Hepatocyte (in vitro differentiated cells): ENCODE measurements around the gene ZNF710.

Source experiments
- EZH2 ChIP-seq: fragments of 200-600 bp; sonication (generic); IDR thresholded peaks from 2 replicates; pipeline ENCODE4 v1.6.1; 2016; ENCODE audit warnings: antibody characterized with exemption, mild to moderate bottlenecking, borderline replicate concordance
- EZH2phosphoT487 ChIP-seq: fragments of 200-600 bp; sonication (generic); IDR thresholded peaks from one replicate; pipeline ENCODE4 v1.6.1; 2018; ENCODE audit warnings: antibody characterized with exemption, mild to moderate bottlenecking, low read depth, moderate library complexity; ENCODE audit not compliant: unreplicated experiment, severe bottlenecking
- TF ChIP-seq, protein P1 (sequence below): fragments of 200-600 bp; sonication (generic); IDR thresholded peaks from 2 replicates; pipeline ENCODE4 v1.5.1; 2016; ENCODE audit warnings: antibody characterized with exemption, mild to moderate bottlenecking; ENCODE audit not compliant: poor library complexity

DNA sequence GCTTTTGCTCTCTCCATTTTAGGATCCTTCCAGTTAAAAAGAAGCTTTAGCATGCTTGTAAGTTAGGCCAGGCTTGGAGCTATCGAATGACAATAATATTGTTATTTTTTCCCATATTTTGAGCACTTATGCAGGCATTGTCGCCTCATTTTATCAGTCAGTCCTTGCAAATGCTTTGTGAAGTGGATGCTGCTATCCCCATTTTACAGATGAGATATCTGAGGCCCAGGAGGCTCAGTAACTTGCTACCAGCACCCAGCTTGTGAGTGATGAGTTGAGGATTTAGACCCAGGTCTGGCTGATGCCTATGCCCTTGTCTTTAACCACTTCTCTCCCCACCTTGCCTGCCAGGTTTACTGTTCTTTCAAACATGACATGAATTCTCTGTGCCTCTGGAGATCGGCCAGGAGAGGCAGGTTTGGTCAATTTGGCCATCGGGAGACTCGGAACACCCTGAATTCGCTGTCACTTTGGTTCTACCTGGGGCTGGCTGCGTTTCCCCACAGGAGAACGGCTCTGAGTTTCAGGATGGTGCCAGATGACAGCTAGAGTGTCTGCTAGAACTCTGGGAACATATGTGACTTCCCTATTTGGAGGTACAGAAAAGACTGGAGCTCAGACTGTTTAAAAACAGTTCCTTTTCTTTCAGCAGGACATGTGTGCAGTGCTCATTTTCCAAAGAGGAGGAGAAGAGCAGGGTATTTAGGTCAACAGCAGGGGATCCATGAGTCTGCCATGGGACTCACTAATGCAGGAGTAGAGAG, 25.5 kb upstream of the ZNF710 start:
- TF ChIP-seq, protein P1, sequence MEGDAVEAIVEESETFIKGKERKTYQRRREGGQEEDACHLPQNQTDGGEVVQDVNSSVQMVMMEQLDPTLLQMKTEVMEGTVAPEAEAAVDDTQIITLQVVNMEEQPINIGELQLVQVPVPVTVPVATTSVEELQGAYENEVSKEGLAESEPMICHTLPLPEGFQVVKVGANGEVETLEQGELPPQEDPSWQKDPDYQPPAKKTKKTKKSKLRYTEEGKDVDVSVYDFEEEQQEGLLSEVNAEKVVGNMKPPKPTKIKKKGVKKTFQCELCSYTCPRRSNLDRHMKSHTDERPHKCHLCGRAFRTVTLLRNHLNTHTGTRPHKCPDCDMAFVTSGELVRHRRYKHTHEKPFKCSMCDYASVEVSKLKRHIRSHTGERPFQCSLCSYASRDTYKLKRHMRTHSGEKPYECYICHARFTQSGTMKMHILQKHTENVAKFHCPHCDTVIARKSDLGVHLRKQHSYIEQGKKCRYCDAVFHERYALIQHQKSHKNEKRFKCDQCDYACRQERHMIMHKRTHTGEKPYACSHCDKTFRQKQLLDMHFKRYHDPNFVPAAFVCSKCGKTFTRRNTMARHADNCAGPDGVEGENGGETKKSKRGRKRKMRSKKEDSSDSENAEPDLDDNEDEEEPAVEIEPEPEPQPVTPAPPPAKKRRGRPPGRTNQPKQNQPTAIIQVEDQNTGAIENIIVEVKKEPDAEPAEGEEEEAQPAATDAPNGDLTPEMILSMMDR, result no peak
- TF ChIP-seq EZH2, result no peak
- TF ChIP-seq EZH2phosphoT487, result no peak
